Measurements from ENCODE around the gene NUDT8. TPM values are rescaled to one million over a fixed set of nuclear protein-coding genes. Genes with fewer than 3 reads are reported as not detected.
"Not testable (repeated sequence)": the region's sequence is repeated elsewhere in the genome, so short reads cannot be mapped to it uniquely, and the experiment has no call there.

Gene NUDT8
- total and polyA plus RNA-seq, 4 donors, result 4.1 to 9.5 (median 5.7) TPM

GRCh38 chr11:67605231-67606011 lies 24.3 kb downstream of the NUDT8 start:
- no peak for ATAC-seq (ENCODE audit: low FRiP score)

GRCh38 chr11:67604815-67605214 lies 24.9 kb downstream of the NUDT8 start:
- ATAC-seq (ENCODE audit: low FRiP score) (no peak), DNase-seq (no peak)
- Histone ChIP-seq H3K27me3 (ENCODE audit: control insufficient read depth in 1 of 2, insufficient read depth in 2 of 2, low read length in 1 of 2) (no peaks in the 10 kb centered on the region), H3K9me3 (ENCODE audit: control insufficient read depth, low read length) (no peaks in the 10 kb centered on the region), H3K36me3 (ENCODE audit: control insufficient read depth in 1 of 2, insufficient read depth in 2 of 2, low read length in 1 of 2) (no peaks in the 10 kb centered on the region), H3K4me3 (ENCODE audit: low read length in 2 of 2) (no peak overlapping the region), H3K27ac (ENCODE audit: low read depth in 1 of 2, low read length in 2 of 2) (no peak overlapping the region), H3K4me1 (ENCODE audit: control insufficient read depth in 1 of 2, insufficient read depth in 2 of 2, low read length in 2 of 2) (no peaks in the 10 kb centered on the region)
- intact Hi-C loops (cut with DNase I), result no loop called here
- WGBS, 2 donors, result 80 to 90% methylated on average over 2 of the region's 2 CpGs

More at GRCh38 chr11:67605231-67606011, 24.3 kb downstream of the NUDT8 start:
- Histone ChIP-seq H3K27me3 (ENCODE audit: control insufficient read depth in 1 of 2, insufficient read depth in 2 of 2, low read length in 1 of 2) (no peaks in the 10 kb centered on the region), H3K36me3 (ENCODE audit: control insufficient read depth in 1 of 2, insufficient read depth in 2 of 2, low read length in 1 of 2) (no peaks in the 10 kb centered on the region), H3K4me1 (ENCODE audit: control insufficient read depth in 1 of 2, insufficient read depth in 2 of 2, low read length in 2 of 2) (no peaks in the 10 kb centered on the region), H3K27ac (ENCODE audit: low read depth in 1 of 2, low read length in 2 of 2) (no peak overlapping the region), H3K4me3 (ENCODE audit: low read length in 2 of 2) (no peak overlapping the region), H3K9me3 (ENCODE audit: control insufficient read depth, low read length) (no peaks in the 10 kb centered on the region)
- DNase-seq, result no peak
- WGBS, 2 donors, result 48 to 58% methylated on average over 11 of the region's 11 CpGs
- intact Hi-C loops (cut with DNase I), result no loop called here

- H3K36me3 ChIP-seq (ENCODE audit: control insufficient read depth in 1 of 2, insufficient read depth in 2 of 2, low read length in 1 of 2); DNase-seq; H3K4me3 ChIP-seq (ENCODE audit: low read length in 2 of 2); ATAC-seq (ENCODE audit: low FRiP score); H3K27ac ChIP-seq (ENCODE audit: low read depth in 1 of 2, low read length in 2 of 2); H3K9me3 ChIP-seq (ENCODE audit: control insufficient read depth, low read length); intact Hi-C loops (cut with DNase I); H3K27me3 ChIP-seq (ENCODE audit: control insufficient read depth in 1 of 2, insufficient read depth in 2 of 2, low read length in 1 of 2); H3K4me1 ChIP-seq (ENCODE audit: control insufficient read depth in 1 of 2, insufficient read depth in 2 of 2, low read length in 2 of 2): not testable (repeated sequence)
- 75 to 82% methylated on average over 2 of the region's 4 CpGs for WGBS, 2 donors
Observed at GRCh38 chr11:67604119-67604518, 25.6 kb downstream of the NUDT8 start.

- no peak overlapping the region for H3K4me3 ChIP-seq (ENCODE audit: low read length in 2 of 2)
- no peaks in the 10 kb centered on the region for H3K9me3 ChIP-seq (ENCODE audit: control insufficient read depth, low read length)
- DNase-seq (no peak), ATAC-seq (ENCODE audit: low FRiP score) (no peak)
- intact Hi-C loops (cut with DNase I), result no loop called here
- no peaks in the 10 kb centered on the region for H3K4me1 ChIP-seq (ENCODE audit: control insufficient read depth in 1 of 2, insufficient read depth in 2 of 2, low read length in 2 of 2)
- no peaks in the 10 kb centered on the region for H3K27me3 ChIP-seq (ENCODE audit: control insufficient read depth in 1 of 2, insufficient read depth in 2 of 2, low read length in 1 of 2)
- WGBS, 2 donors, result 91 to 92% methylated on average over 7 of the region's 7 CpGs
- H3K27ac ChIP-seq (ENCODE audit: low read depth in 1 of 2, low read length in 2 of 2), result no peak overlapping the region
- H3K36me3 ChIP-seq (ENCODE audit: control insufficient read depth in 1 of 2, insufficient read depth in 2 of 2, low read length in 1 of 2), result no peaks in the 10 kb centered on the region
Observed at GRCh38 chr11:67601098-67601497, 28.6 kb downstream of the NUDT8 start.

- no peak for DNase-seq
- intact Hi-C loops (cut with DNase I), result no loop called here
- H3K9me3 ChIP-seq (ENCODE audit: control insufficient read depth, low read length), result no peaks in the 10 kb centered on the region
- H3K27me3 ChIP-seq (ENCODE audit: control insufficient read depth in 1 of 2, insufficient read depth in 2 of 2, low read length in 1 of 2), result no peaks in the 10 kb centered on the region
- no peak overlapping the region for H3K4me3 ChIP-seq (ENCODE audit: low read length in 2 of 2)
- no peaks in the 10 kb centered on the region for H3K4me1 ChIP-seq (ENCODE audit: control insufficient read depth in 1 of 2, insufficient read depth in 2 of 2, low read length in 2 of 2)
- no peak overlapping the region for H3K27ac ChIP-seq (ENCODE audit: low read depth in 1 of 2, low read length in 2 of 2)
- ATAC-seq (ENCODE audit: low FRiP score), result no peak
- 65 to 66% methylated on average over 7 of the region's 7 CpGs for WGBS, 2 donors
- no peaks in the 10 kb centered on the region for H3K36me3 ChIP-seq (ENCODE audit: control insufficient read depth in 1 of 2, insufficient read depth in 2 of 2, low read length in 1 of 2)
Observed at GRCh38 chr11:67600324-67601029, 29.3 kb downstream of the NUDT8 start.

DNA sequence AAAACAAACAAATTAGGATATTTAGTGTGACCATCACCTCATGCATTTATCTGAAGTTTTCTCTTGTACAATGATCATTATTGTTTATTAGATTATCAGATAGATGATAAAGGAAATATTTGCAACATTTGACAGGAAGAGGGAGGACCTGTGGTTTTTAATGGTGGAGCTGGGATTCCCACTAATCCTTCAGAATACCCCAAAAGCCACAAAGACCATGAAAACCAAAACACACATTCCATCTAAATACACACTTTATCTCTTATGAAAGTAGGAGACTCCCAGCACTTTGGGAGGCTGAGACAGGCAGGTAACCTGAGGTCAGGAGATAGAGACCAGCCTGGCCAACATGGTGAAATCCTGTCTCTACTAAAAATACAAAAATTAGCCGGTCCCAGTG lies 30.6 kb downstream of the NUDT8 start:
- no peaks in the 10 kb centered on the region for H3K36me3 ChIP-seq (ENCODE audit: control insufficient read depth in 1 of 2, insufficient read depth in 2 of 2, low read length in 1 of 2)
- no peak overlapping the region for H3K4me3 ChIP-seq (ENCODE audit: low read length in 2 of 2)
- H3K9me3 ChIP-seq (ENCODE audit: control insufficient read depth, low read length), result no peaks in the 10 kb centered on the region
- no peak overlapping the region for H3K27ac ChIP-seq (ENCODE audit: low read depth in 1 of 2, low read length in 2 of 2)
- WGBS, 2 donors, result 75% methylated on average over 1 of the region's 1 CpG
- no peaks in the 10 kb centered on the region for H3K27me3 ChIP-seq (ENCODE audit: control insufficient read depth in 1 of 2, insufficient read depth in 2 of 2, low read length in 1 of 2)
- no peak for ATAC-seq (ENCODE audit: low FRiP score)
- DNase-seq, result no peak
- intact Hi-C loops (cut with DNase I), result no loop called here
- H3K4me1 ChIP-seq (ENCODE audit: control insufficient read depth in 1 of 2, insufficient read depth in 2 of 2, low read length in 2 of 2), result no peaks in the 10 kb centered on the region

DNA sequence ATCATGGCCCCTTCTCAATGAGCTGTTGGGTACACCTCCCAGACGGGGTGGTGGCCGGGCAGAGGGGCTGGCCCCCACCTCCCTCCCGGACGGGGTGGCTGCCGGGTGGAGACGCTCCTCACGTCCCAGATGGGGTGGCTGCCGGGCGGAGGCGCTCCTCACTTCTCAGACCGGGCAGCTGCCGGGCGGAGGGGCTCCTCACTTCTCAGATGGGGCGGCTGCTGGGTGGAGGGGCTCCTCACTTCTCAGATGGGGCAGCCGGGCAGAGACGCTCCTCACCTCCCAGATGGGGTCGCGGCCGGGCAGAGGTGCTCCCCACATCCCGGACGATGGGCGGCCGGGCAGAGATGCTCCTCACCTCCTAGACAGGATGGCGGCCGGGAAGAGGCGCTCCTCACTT lies 31.8 kb downstream of the NUDT8 start:
- H3K4me1 ChIP-seq (ENCODE audit: control insufficient read depth in 1 of 2, insufficient read depth in 2 of 2, low read length in 2 of 2); H3K27me3 ChIP-seq (ENCODE audit: control insufficient read depth in 1 of 2, insufficient read depth in 2 of 2, low read length in 1 of 2); DNase-seq; H3K36me3 ChIP-seq (ENCODE audit: control insufficient read depth in 1 of 2, insufficient read depth in 2 of 2, low read length in 1 of 2); ATAC-seq (ENCODE audit: low FRiP score); H3K27ac ChIP-seq (ENCODE audit: low read depth in 1 of 2, low read length in 2 of 2); H3K4me3 ChIP-seq (ENCODE audit: low read length in 2 of 2); H3K9me3 ChIP-seq (ENCODE audit: control insufficient read depth, low read length); intact Hi-C loops (cut with DNase I): not testable (repeated sequence)
- WGBS, 2 donors, result 94 to 95% methylated on average over 25 to 26 of the region's 26 CpGs

GRCh38 chr11:67597458-67597857 lies 32.3 kb downstream of the NUDT8 start:
- H3K4me3 ChIP-seq (ENCODE audit: low read length in 2 of 2); DNase-seq; H3K4me1 ChIP-seq (ENCODE audit: control insufficient read depth in 1 of 2, insufficient read depth in 2 of 2, low read length in 2 of 2); H3K9me3 ChIP-seq (ENCODE audit: control insufficient read depth, low read length); H3K36me3 ChIP-seq (ENCODE audit: control insufficient read depth in 1 of 2, insufficient read depth in 2 of 2, low read length in 1 of 2); intact Hi-C loops (cut with DNase I); H3K27ac ChIP-seq (ENCODE audit: low read depth in 1 of 2, low read length in 2 of 2); H3K27me3 ChIP-seq (ENCODE audit: control insufficient read depth in 1 of 2, insufficient read depth in 2 of 2, low read length in 1 of 2); ATAC-seq (ENCODE audit: low FRiP score): not testable (repeated sequence)
- no CpG with 5 or more reads among the region's 3 CpGs for WGBS, 2 donors
